ENCODE results near the gene CAPN2.

DNA sequence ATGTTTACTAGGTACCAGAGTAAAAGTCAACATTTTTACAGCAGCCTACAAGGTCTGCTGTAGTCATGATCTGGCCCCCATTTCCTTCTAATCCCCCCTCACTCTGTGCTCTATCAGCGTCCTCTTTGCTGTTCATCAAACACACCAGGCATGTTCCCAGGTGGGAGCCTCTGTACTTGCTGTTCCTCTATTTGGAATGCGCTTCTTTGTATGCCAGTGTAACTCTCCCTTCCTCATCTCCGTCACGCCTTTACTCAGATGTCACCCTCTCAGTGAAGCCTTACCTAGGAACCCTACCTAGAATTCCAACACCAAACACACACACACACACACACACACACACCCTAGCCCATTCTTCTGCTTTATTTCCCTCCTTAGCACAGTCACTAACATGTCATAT, 112.4 kb downstream of the CAPN2 start:
- TF ChIP-seq, protein P1, sequence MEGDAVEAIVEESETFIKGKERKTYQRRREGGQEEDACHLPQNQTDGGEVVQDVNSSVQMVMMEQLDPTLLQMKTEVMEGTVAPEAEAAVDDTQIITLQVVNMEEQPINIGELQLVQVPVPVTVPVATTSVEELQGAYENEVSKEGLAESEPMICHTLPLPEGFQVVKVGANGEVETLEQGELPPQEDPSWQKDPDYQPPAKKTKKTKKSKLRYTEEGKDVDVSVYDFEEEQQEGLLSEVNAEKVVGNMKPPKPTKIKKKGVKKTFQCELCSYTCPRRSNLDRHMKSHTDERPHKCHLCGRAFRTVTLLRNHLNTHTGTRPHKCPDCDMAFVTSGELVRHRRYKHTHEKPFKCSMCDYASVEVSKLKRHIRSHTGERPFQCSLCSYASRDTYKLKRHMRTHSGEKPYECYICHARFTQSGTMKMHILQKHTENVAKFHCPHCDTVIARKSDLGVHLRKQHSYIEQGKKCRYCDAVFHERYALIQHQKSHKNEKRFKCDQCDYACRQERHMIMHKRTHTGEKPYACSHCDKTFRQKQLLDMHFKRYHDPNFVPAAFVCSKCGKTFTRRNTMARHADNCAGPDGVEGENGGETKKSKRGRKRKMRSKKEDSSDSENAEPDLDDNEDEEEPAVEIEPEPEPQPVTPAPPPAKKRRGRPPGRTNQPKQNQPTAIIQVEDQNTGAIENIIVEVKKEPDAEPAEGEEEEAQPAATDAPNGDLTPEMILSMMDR (IDR thresholded peaks at IDR 0.05) = no peak
- TF ChIP-seq POLR2AphosphoS5 (IDR thresholded peaks at IDR 0.05) (no peak), POLR2A (IDR thresholded peaks at IDR 0.05) (no peak)

All from prostate gland (tissue), 2 donors.